GM19328 (cell line): ENCODE results near the gene CIAO2B.

ENCODE experiments used
- ATAC-seq: cut with Tn5 transposase; IDR thresholded peaks from one replicate; pipeline ENCODE4 v1.9.1; 2021; ENCODE audit warnings: mild to moderate bottlenecking, moderate library complexity; ENCODE audit not compliant: unreplicated experiment

CIAO2B gene

GRCh38 chr16:66888647-66889615 lies 45.3 kb downstream of the CIAO2B start:
- ATAC-seq: no peak

DNA sequence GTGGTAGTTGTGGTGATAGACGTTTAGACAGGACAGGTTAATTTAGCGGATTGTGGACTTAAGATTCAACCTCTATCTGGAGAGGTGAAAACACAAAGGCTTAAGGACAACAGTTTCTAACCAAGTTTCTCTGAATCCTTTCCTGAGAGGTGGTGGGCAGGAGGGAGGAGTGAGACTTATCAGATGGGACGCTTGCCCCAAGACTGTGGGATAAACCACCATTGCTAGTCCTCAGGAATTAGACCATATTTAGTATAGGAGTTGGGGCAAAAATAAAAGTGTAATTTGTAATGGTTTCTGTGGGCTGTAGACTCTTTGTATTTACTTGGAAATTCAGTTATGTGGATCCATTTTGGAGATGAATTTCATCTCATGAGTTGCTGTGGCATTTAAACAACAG lies 47.3 kb downstream of the CIAO2B start:
- no peak for ATAC-seq

GRCh38 chr16:66886321-66886720 lies 47.9 kb downstream of the CIAO2B start:
- ATAC-seq: no peak

- ATAC-seq: no peak
Observed at GRCh38 chr16:66885491-66885890, 48.7 kb downstream of the CIAO2B start.

DNA sequence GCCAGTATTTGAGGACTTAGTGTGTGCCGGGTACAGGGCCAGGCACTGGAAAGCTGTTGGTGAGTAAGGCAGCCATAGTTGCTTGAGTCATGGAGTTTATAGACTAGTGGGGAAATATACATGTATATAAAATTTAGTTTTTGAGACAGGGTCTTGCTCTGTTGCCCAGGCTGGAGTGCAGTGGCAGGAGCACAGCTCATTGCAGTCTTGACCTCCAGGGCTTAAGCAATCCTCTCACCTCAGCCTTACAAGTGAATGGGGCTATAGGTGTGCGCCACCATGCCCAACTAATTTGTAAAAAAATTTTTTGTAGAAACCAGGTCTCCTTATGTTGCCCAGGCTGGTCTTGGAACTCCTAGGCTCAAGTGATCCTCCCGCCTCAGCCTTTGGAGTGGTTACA lies 51.5 kb downstream of the CIAO2B start:
- no peak for ATAC-seq
